ENCODE data around the gene TANGO6.
"Not testable (repeated sequence)": the region's sequence is repeated elsewhere in the genome, so short reads cannot be mapped to it uniquely, and the experiment has no call there.

The TANGO6 gene

DNA sequence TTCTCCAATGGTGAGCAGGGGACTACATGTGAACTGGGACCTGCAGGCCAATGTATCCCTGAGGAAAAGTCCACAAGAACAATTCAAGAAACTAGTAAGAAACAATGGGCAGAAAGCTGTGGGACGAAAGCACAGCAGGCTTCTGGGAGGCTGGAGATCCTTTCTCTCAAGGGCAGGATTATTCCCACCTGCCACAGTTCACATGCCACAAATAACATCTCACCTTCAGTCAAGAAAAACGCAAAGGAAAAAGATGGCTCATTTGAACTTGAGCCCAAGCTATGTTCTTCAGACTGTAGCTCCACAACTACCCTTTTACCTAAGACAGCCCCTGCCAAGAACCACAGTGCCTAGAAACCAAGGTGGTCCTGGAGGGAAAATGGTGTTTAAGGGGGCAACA lies 275.1 kb downstream of the TANGO6 start:
- no peak for DNase-seq (ENCODE audit: low read depth)

GRCh38 chr16:69118994-69119393 lies 275.7 kb downstream of the TANGO6 start:
- no peak for DNase-seq (ENCODE audit: low read depth)

GRCh38 chr16:69119536-69119935 lies 276.2 kb downstream of the TANGO6 start:
- DNase-seq (ENCODE audit: low read depth), result no peak

GRCh38 chr16:69120096-69120664 lies 276.8 kb downstream of the TANGO6 start:
- no peak for DNase-seq (ENCODE audit: low read depth)

- DNase-seq (ENCODE audit: low read depth), result peak; percentile 56
Observed at GRCh38 chr16:69123910-69124309, 280.6 kb downstream of the TANGO6 start.

GRCh38 chr16:69124406-69124805 lies 281.1 kb downstream of the TANGO6 start:
- not testable (repeated sequence) for DNase-seq (ENCODE audit: low read depth)

- not testable (repeated sequence) for DNase-seq (ENCODE audit: low read depth)
Observed at GRCh38 chr16:69124961-69125360, 281.6 kb downstream of the TANGO6 start.

DNA sequence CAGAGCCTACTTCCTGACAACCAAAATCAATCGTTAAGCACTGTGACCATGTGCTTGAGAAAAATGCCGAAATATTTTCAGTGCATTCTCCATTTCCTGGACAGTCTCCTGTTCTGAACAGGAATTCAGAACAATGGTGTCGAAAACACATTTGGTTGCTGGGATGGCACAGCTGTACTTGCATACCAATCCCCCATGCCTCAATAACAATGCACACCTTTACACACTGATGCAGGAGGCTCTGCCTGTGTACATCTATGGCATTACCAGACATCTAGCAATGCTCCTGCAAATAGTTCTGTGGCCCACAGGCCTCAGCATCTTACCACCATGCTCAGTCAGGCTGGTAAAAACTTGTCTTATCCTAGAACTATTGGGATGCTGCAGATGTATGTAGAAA lies 282.9 kb downstream of the TANGO6 start:
- no peak for DNase-seq (ENCODE audit: low read depth)

GRCh38 chr16:69126801-69127200 lies 283.5 kb downstream of the TANGO6 start:
- DNase-seq (ENCODE audit: low read depth), result not testable (repeated sequence)

GRCh38 chr16:69127966-69128510 lies 284.7 kb downstream of the TANGO6 start:
- no peak for DNase-seq (ENCODE audit: low read depth)

- DNase-seq (ENCODE audit: low read depth), result no peak
Observed at GRCh38 chr16:69130461-69130860, 287.1 kb downstream of the TANGO6 start.

- DNase-seq (ENCODE audit: low read depth), result no peak
Observed at GRCh38 chr16:69131167-69131838, 288.0 kb downstream of the TANGO6 start.

DNA sequence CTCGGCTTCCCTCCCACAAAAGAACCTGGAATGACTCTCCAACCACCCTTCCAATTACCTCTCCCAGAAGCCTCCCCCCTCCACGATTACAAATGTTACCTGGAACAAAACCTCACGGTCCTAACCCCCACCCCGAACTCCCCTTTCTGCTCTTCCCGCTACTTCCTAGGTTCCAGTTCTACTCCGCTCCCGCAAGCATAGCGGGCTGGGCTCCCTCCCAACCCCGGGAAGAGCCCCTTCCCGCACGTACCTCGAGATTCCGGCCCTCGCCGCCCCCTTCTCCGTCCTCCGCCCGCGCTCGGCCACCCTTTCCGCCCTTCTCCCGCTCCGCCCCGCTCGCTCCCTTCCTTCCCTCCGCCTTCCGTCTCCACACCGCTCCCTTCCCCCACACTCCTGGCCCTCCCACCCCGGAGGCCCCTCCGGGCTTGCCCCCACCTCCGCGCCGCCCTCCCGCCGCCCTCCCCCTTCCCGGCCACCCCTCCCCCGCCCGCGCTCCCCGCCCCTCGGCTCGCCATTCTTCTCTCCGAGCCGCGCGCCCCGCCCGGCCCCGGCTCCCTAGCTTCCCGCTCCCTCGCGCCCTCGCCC lies 288.6 kb downstream of the TANGO6 start:
- DNase-seq (ENCODE audit: low read depth), result peak; percentile 64

DNA sequence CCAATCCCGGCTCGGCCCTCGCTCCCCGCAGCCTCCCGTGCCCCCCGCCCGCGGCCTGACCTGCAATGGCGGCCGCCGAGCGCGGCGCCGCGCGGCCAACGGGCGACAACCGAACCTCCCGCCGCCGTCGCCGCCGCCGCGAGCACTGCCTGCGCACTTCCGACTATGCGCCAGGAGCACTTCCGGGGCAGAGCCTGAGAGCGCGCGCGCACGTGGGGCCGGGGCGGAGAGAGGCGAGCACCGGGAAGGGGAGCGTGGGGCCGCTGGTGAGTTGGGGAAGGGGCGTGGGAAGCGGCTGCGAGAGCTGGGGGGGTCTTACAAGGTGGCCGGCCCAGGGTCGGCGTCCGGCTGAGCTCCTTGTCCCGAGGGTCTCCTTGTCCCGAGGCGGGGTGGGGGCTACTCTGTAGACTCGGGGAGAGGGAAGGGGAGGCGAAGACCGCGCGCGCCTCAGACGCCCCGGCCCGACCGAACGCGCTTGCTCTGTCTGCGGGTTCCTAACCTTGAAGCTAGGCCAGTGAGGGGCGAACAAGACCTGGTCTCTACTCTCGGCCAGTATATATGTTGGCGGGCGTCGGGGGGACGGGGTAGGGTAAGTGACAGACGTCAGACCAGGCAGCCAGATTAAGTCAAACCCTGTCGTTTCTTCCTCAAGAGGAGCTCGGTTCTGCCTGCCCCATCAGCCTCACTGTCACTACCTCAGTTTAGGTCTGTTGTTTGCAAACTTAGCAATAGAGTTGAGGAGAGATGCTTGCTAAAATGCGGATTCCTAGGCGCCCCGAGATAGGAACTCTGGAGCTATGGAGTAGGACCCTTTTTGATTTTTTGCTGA lies 289.3 kb downstream of the TANGO6 start, which contains the start of the genes CHTF8 and UTP4:
CHTF8 (minus strand) TSS at position 165 of the 829 bp plus-strand sequence. CDS start 11,130 bp downstream, outside the sequence.
UTP4 (plus strand) TSS at position 226 of the 829 bp plus-strand sequence. CDS start 811 bp downstream, outside the sequence.
- peak; percentile 46 for DNase-seq (ENCODE audit: low read depth)

- no peak for DNase-seq (ENCODE audit: low read depth)
Observed at GRCh38 chr16:69133373-69133954, 290.1 kb downstream of the TANGO6 start.
